ENCODE data around the gene C14orf180. TPM values are rescaled to one million over a fixed set of nuclear protein-coding genes. Genes with fewer than 3 reads are reported as not detected.

Gene C14orf180
- total and polyA plus RNA-seq, 2 of the 8 experiments (the other 6 are each of a cell fraction or from before 2014, with no cell fraction given): not detected

GRCh38 chr14:104530646-104531045 lies 48.9 kb upstream of the C14orf180 start (continued):
- TF ChIP-seq CTCF (IDR thresholded peaks at IDR 0.05; ENCODE audit: control extremely low read depth in 1 of 3, insufficient read depth in 1 of 3, low read depth in 1 of 3, low read length in 3 of 3): no peak
- no peak for TF ChIP-seq CHD2 (IDR thresholded peaks at IDR 0.05; ENCODE audit: low read length)
- TF ChIP-seq TCF12 (IDR thresholded peaks at IDR 0.05; ENCODE audit: low read depth, low read length): no peak
- no peak for TF ChIP-seq SAP30 (IDR thresholded peaks at IDR 0.05; ENCODE audit: insufficient read depth, insufficient replicate concordance, low read length)
- no peak for TF ChIP-seq EP300 (IDR thresholded peaks at IDR 0.05; ENCODE audit: borderline replicate concordance in 1 of 2, low read depth in 2 of 2, low read length in 2 of 2)
- TF ChIP-seq CHD1 (IDR thresholded peaks at IDR 0.05; ENCODE audit: low read depth, low read length): no peak
